GM12878 (cell line): ENCODE measurements around the gene AHNAK. TPM values are rescaled to one million over a fixed set of nuclear protein-coding genes. Genes with fewer than 3 reads are reported as not detected.

ENCODE experiments used
- E4F1 ChIP-seq: fragments of 450-650 bp; IDR thresholded peaks from 2 replicates; pipeline ENCODE4 v1.6.1; 2018; ENCODE audit warnings: borderline replicate concordance, mild to moderate bottlenecking; ENCODE audit not compliant: partially characterized antibody
- EP300 ChIP-seq, 2 experiments: fragments of 150-350 bp in 1 of 2; IDR thresholded peaks; 2 replicates each; pipeline ENCODE4 v1.6.1; 2011 to 2012; ENCODE audit warnings: low read depth in 2 of 2, low read length in 2 of 2, borderline replicate concordance in 1 of 2, improper control_type of control experiment in 1 of 2, inconsistent platforms in 1 of 2; ENCODE audit not compliant: control insufficient read depth in 1 of 2
- SMAD1 ChIP-seq: fragments of 450-650 bp; IDR thresholded peaks from 2 replicates; pipeline ENCODE4 v1.6.1; 2018; ENCODE audit warnings: mild to moderate bottlenecking, low read depth; ENCODE audit not compliant: partially characterized antibody
- ZNF687 ChIP-seq: fragments of 450-650 bp; IDR thresholded peaks from 2 replicates; pipeline ENCODE4 v1.6.1; 2017; ENCODE audit warnings: mild to moderate bottlenecking, moderate library complexity
- polyA plus RNA-seq, 11 experiments: library from polyadenylated mRNA; depleted of rRNA in 4 of 11; unstranded in 6 of 11; stranded (reverse) in 5 of 11; fragments of >200 nt; fragmentation: Nextera tagmentation in 4 of 11; fragmentation: Illumina TruSeq in 1 of 11; extraction: Ambion mirVana in 4 of 11; extraction: Trizol in 1 of 11; gene quantifications; 1 replicate in 1 of 11; 2 replicates in 10 of 11; pipeline versions ENCODE4 v1.2.1 to v1.2.3, GENCODE V29; 2011 to 2016; ENCODE audit warnings: inconsistent platforms in 2 of 11, missing spikeins in 2 of 11, low read depth in 1 of 11
- total RNA-seq, 4 experiments: library from RNA; depleted of rRNA in 3 of 4; stranded (reverse); fragments of >200 nt in 3 of 4; fragmentation: Illumina TruSeq in 1 of 4; extraction: Trizol in 1 of 4; gene quantifications; 2 replicates each; pipeline versions ENCODE4 v1.2.1 to v1.2.3, GENCODE V29; 2013 to 2021

Gene AHNAK
- total and polyA plus RNA-seq, 10 of the 15 experiments (the other 5 are each of a cell fraction or from before 2014, with no cell fraction given) = 0.76 to 90.3 (median 19.4) TPM

DNA sequence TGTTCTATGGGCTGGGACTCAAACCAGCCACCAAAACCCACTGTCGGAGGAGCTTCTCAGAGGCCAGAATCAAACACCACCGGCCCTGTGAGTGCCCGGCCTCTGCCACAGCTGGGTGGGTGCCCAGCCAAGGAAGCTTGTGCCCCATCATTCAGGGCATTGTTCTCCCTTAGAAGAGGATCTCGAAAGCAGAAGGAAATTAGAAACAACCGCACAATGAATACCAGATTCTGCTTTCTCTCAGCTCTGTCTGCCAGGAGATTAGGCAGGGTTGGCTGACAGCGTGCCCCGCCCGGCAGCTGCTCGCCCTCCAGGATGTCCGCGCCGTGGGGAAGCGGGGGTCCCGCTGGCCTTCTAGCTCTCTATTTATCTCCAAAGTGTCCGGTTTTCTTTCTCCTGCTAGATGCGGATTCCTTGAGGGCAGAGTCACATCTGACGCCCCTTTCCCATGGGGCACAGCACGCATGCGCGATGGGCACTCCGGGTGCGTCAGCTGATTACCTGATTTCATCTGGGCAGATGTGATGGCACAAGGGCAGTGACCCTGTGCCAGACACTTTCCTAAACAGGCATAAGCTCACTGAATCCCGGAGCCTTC is 102.3 kb downstream of the AHNAK start (continued):
- TF ChIP-seq ZNF687 (0 out of 2 replicates have a peak, but pooled peaks have one; percentile 17), SMAD1 (no peak), EP300 (IDR thresholded peaks at IDR 0.05; ENCODE audit: borderline replicate concordance in 1 of 2, control insufficient read depth in 1 of 2, low read depth in 2 of 2, low read length in 2 of 2) (no peak), E4F1 (no peak)
